Upper lobe of left lung (tissue), 6 donors: ENCODE data around the gene USP4. TPM values are rescaled to one million over a fixed set of nuclear protein-coding genes. Genes with fewer than 3 reads are reported as not detected.
"Not testable (repeated sequence)": the region's sequence is repeated elsewhere in the genome, so short reads cannot be mapped to it uniquely, and the experiment has no call there.

ENCODE experiments used
- ATAC-seq, 2 donors: fragments of 200-7000 bp; cut with Tn5 transposase; one replicate each; pipeline ENCODE4 v1.9.1; 2022; ENCODE audit warnings: mild to moderate bottlenecking in 2 of 2, moderate library complexity in 2 of 2; ENCODE audit not compliant: low FRiP score in 2 of 2
- DNase-seq, 2 donors: peaks; one replicate each; pipeline ENCODE4 v3.0.0-alpha.2; 2019 to 2020
- H3K27ac ChIP-seq, 4 donors: fragments of 200-600 bp; sonication (generic); one replicate each; pipeline ENCODE4 v1.5.1; 2016 to 2019
- H3K27me3 ChIP-seq, 4 donors: fragments of 200-600 bp; sonication (generic); one replicate each; pipeline ENCODE4 v1.5.1; 2017 to 2019
- H3K36me3 ChIP-seq, 4 donors: fragments of 200-600 bp; sonication (generic); one replicate each; pipeline ENCODE4 v1.5.1; 2016 to 2019
- H3K4me1 ChIP-seq, 4 donors: fragments of 200-600 bp; sonication (generic); one replicate each; pipeline ENCODE4 v1.5.1; 2018 to 2019
- H3K4me3 ChIP-seq, 4 donors: fragments of 200-600 bp; sonication (generic); one replicate each; pipeline ENCODE4 v1.5.1; 2017 to 2019; ENCODE audit warnings: mild to moderate bottlenecking in 2 of 4, moderate library complexity in 1 of 4
- H3K9me3 ChIP-seq, 4 donors: fragments of 200-600 bp; sonication (generic); one replicate each; pipeline ENCODE4 v1.5.1; 2018 to 2019
- CTCF ChIP-seq, 6 experiments: fragments of 450-650 bp in 4 of 6; fragments of 200-600 bp in 2 of 6; sonication (generic) in 2 of 6; IDR thresholded peaks; one replicate each; pipeline ENCODE4 v1.5.1; 2016 to 2019; ENCODE audit warnings: antibody characterized with exemption in 6 of 6
- EP300 ChIP-seq, 4 donors: sonication (generic); formaldehyde crosslinking; IDR thresholded peaks; one replicate each; pipeline ENCODE4 v1.5.1; 2017; ENCODE audit warnings: antibody characterized with exemption in 4 of 4, control low read depth in 2 of 4
- POLR2A ChIP-seq, 4 donors: fragments of 450-650 bp; IDR thresholded peaks; one replicate each; pipeline ENCODE4 v1.5.1; 2016 to 2017; ENCODE audit warnings: antibody characterized with exemption in 4 of 4, mild to moderate bottlenecking in 2 of 4
- POLR2AphosphoS5 ChIP-seq, 2 donors: sonication (generic); formaldehyde crosslinking; IDR thresholded peaks; one replicate each; pipeline ENCODE4 v1.5.1; 2017; ENCODE audit warnings: antibody characterized with exemption in 2 of 2
- WGBS, 2 donors: methylation state at CpG; one replicate each; pipeline ENCODE4 v1.1.5; 2017 to 2018; 5-methylcytosine and 5-hydroxymethylcytosine counted together
- total RNA-seq, 6 donors: library from RNA; depleted of rRNA in 4 of 6; stranded (reverse); fragments of >200 nt in 4 of 6; gene quantifications; one replicate each; pipeline versions ENCODE4 v1.1.0 to v1.2.1, GENCODE V29; 2016 to 2021
- donor health status: DM: no; HTN: no; CAD: no; lungs with moderate emphysema.
- donor health status: DM: no; HTN: yes; CAD: no; lungs with severe emphysema.

USP4 gene
- total RNA-seq, 6 donors from 2014 or later, result 28.1 to 190 (median 66.9) TPM

GRCh38 chr3:49352281-49352680 is 12.4 kb upstream of the USP4 start:
- Histone ChIP-seq H3K9me3 (no peaks in the 10 kb centered on the region), H3K27me3 (no peaks in the 10 kb centered on the region), H3K27ac (peak overlapping the region; percentile 58 to 99 (median 88)), H3K4me1 (peaks cover 66 to 71% (median 70%) of the 10 kb centered on the region in 4 donors), H3K36me3 (peaks cover 0 to 21% (median 8%) of the 10 kb centered on the region in 4 donors), H3K4me3 (no peak overlapping the region)
- ATAC-seq (peak in 1 of 2 donors; percentile 16), DNase-seq (no peak)
- 57 to 68% methylated on average over 2 of the region's 2 CpGs for WGBS, 2 donors
- TF ChIP-seq EP300 (IDR thresholded peaks at IDR 0.05), result no peak
- TF ChIP-seq CTCF (IDR thresholded peaks at IDR 0.05), result no peak
- no peak for TF ChIP-seq POLR2A (IDR thresholded peaks at IDR 0.05)

GRCh38 chr3:49351521-49352011 is 11.7 kb upstream of the USP4 start:
- H3K9me3 ChIP-seq, result no peaks in the 10 kb centered on the region

GRCh38 chr3:49349348-49350114 is 9.7 kb upstream of the USP4 start:
- WGBS, 2 donors, result 65 to 67% methylated on average over 3 of the region's 3 CpGs
- peaks cover 64 to 71% (median 67%) of the 10 kb centered on the region in 4 donors for H3K4me1 ChIP-seq
- H3K27me3 ChIP-seq, result no peaks in the 10 kb centered on the region
- no peaks in the 10 kb centered on the region for H3K9me3 ChIP-seq
- H3K4me3 ChIP-seq, result no peak overlapping the region
- TF ChIP-seq POLR2A (IDR thresholded peaks at IDR 0.05) (no peak), CTCF (IDR thresholded peaks at IDR 0.05) (no peak), EP300 (IDR thresholded peaks at IDR 0.05) (peak in 1 of 4 donors; percentile 10), POLR2AphosphoS5 (IDR thresholded peaks at IDR 0.05) (peak; percentile 12 to 15)
- no peak for DNase-seq
- ATAC-seq, result no peak
- peak overlapping the region; percentile 47 to 99 (median 72) for H3K27ac ChIP-seq
- peaks cover 0 to 3% (median 0%) of the 10 kb centered on the region in 4 donors for H3K36me3 ChIP-seq

More at GRCh38 chr3:49351521-49352011, 11.7 kb upstream of the USP4 start:
- peaks cover 0 to 19% (median 8%) of the 10 kb centered on the region in 4 donors for H3K36me3 ChIP-seq
- H3K4me3 ChIP-seq, result no peak overlapping the region
- WGBS, 2 donors, result 5 to 8% methylated on average over 1 of the region's 1 CpG
- peaks cover 69 to 74% (median 71%) of the 10 kb centered on the region in 4 donors for H3K4me1 ChIP-seq
- peak overlapping the region; percentile 58 to 99 (median 88) for H3K27ac ChIP-seq
- no peak for TF ChIP-seq CTCF (IDR thresholded peaks at IDR 0.05)
- peak in 1 of 4 donors; percentile 34 for TF ChIP-seq POLR2A (IDR thresholded peaks at IDR 0.05)
- no peak for DNase-seq
- no peaks in the 10 kb centered on the region for H3K27me3 ChIP-seq
- peak in 1 of 2 donors; percentile 43 for ATAC-seq

GRCh38 chr3:49348361-49348760 is 8.5 kb upstream of the USP4 start:
- ATAC-seq, H3K36me3 ChIP-seq, H3K4me3 ChIP-seq, H3K9me3 ChIP-seq, H3K27me3 ChIP-seq, DNase-seq: not testable (repeated sequence)
- WGBS, 2 donors, result 90 to 97% methylated on average over 12 of the region's 12 CpGs
- Histone ChIP-seq H3K4me1 (peaks cover 66 to 73% (median 69%) of the 10 kb centered on the region in 4 donors), H3K27ac (peak overlapping the region; percentile 88 to 99 (median 92))

GRCh38 chr3:49346797-49347251 is 7.0 kb upstream of the USP4 start:
- Histone ChIP-seq H3K4me3 (no peak overlapping the region), H3K27me3 (no peaks in the 10 kb centered on the region), H3K9me3 (no peaks in the 10 kb centered on the region), H3K27ac (peak overlapping the region; percentile 88 to 99 (median 92)), H3K36me3 (no peaks in the 10 kb centered on the region), H3K4me1 (peaks cover 54 to 69% (median 62%) of the 10 kb centered on the region in 4 donors)
- no peak for TF ChIP-seq POLR2AphosphoS5 (IDR thresholded peaks at IDR 0.05)
- TF ChIP-seq CTCF (IDR thresholded peaks at IDR 0.05), result no peak
- no peak for TF ChIP-seq POLR2A (IDR thresholded peaks at IDR 0.05)
- no peak for TF ChIP-seq EP300 (IDR thresholded peaks at IDR 0.05)
- WGBS, 2 donors, result 72 to 77% methylated on average over 6 of the region's 6 CpGs
- ATAC-seq, result no peak
- DNase-seq, result peak in 1 of 2 donors; percentile 41
